ENCODE measurements around the gene MAT2B.
A peak's percentile ranks its signal among the peaks of the same experiment; 100 is the strongest.

MAT2B gene

GRCh38 chr5:163478982-163479271, 26.5 kb upstream of the MAT2B start:
- peaks cover 8 to 98% of the 10 kb centered on the region in 2 donors for H3K36me3 ChIP-seq (replicated peaks in 1 of 2; ENCODE audit: control insufficient read depth in 2 of 2, insufficient read depth in 2 of 2, low read length in 2 of 2)
- H3K4me2 ChIP-seq (ENCODE audit: insufficient read depth, low read length, poor library complexity, severe bottlenecking): no peak overlapping the region
- H3K27me3 ChIP-seq (ENCODE audit: control insufficient read depth in 3 of 3, insufficient read depth in 3 of 3, low read depth in 1 of 3, low read length in 3 of 3): no peaks in the 10 kb centered on the region
- no peak overlapping the region for H3K14ac ChIP-seq (ENCODE audit: low read length)
- no peak overlapping the region for H3K9ac ChIP-seq (ENCODE audit: low read depth, low read length, poor library complexity)
- H4K91ac ChIP-seq (ENCODE audit: low read depth, low read length, poor library complexity): no peak overlapping the region
- H3K9me3 ChIP-seq (replicated peaks in 1 of 2; ENCODE audit: control insufficient read depth in 2 of 2, insufficient read depth in 1 of 2, low read depth in 1 of 2, low read length in 2 of 2): no peaks in the 10 kb centered on the region
- no peak overlapping the region for H2AK5ac ChIP-seq (ENCODE audit: low read depth, low read length)
- no peak overlapping the region for H3K18ac ChIP-seq (ENCODE audit: low read length)
- H2AFZ ChIP-seq (ENCODE audit: low read length): no peak overlapping the region
- no peak overlapping the region for H2BK120ac ChIP-seq (ENCODE audit: low read depth, low read length)
- no peak overlapping the region for H4K8ac ChIP-seq (ENCODE audit: low read depth, low read length)
- H3K27ac ChIP-seq (replicated peaks; ENCODE audit: low read length): no peak overlapping the region
- DNase-seq (ENCODE audit: low spot score): no peak
- H3K23ac ChIP-seq (ENCODE audit: low read depth, low read length, poor library complexity): no peak overlapping the region
- no CpG with 5 or more reads among the region's 1 CpG for WGBS, 2 donors (ENCODE audit: extremely low coverage in 2 of 2, insufficient read length in 2 of 2, insufficient replicate concordance in 1 of 2)
- no peak overlapping the region for H3K4ac ChIP-seq (ENCODE audit: low read length)
- no peak overlapping the region for H2BK12ac ChIP-seq (ENCODE audit: low read length)
- H2BK5ac ChIP-seq (ENCODE audit: low read length): no peak overlapping the region
- H3K79me1 ChIP-seq (ENCODE audit: low read depth, low read length): no peaks in the 10 kb centered on the region
- no peak overlapping the region for H2BK15ac ChIP-seq (ENCODE audit: low read length)
- no peak overlapping the region for H3K4me3 ChIP-seq (ENCODE audit: low read length in 2 of 2)
- no peaks in the 10 kb centered on the region for H3K4me1 ChIP-seq (ENCODE audit: control insufficient read depth in 2 of 2, insufficient read depth in 1 of 2, low read depth in 1 of 2, low read length in 2 of 2)

GRCh38 chr5:163489055-163489744, 16.2 kb upstream of the MAT2B start:
- DNase-seq (ENCODE audit: low spot score): no peak
- WGBS, 2 donors (ENCODE audit: extremely low coverage in 2 of 2, insufficient read length in 2 of 2, insufficient replicate concordance in 1 of 2): no CpG with 5 or more reads among the region's 6 CpGs
- Histone ChIP-seq H3K4ac (ENCODE audit: low read length) (no peak overlapping the region), H3K23ac (ENCODE audit: low read depth, low read length, poor library complexity) (no peak overlapping the region), H3K4me2 (ENCODE audit: insufficient read depth, low read length, poor library complexity, severe bottlenecking) (no peak overlapping the region), H2BK120ac (ENCODE audit: low read depth, low read length) (no peak overlapping the region), H2BK12ac (ENCODE audit: low read length) (no peak overlapping the region), H3K36me3 (replicated peaks in 1 of 2; ENCODE audit: control insufficient read depth in 2 of 2, insufficient read depth in 2 of 2, low read length in 2 of 2) (peaks cover 9 to 92% of the 10 kb centered on the region in 2 donors), H3K79me1 (ENCODE audit: low read depth, low read length) (no peaks in the 10 kb centered on the region), H3K4me3 (ENCODE audit: low read length in 2 of 2) (no peak overlapping the region), H2BK5ac (ENCODE audit: low read length) (no peak overlapping the region), H3K27ac (replicated peaks; ENCODE audit: low read length) (no peak overlapping the region), H3K9me3 (replicated peaks in 1 of 2; ENCODE audit: control insufficient read depth in 2 of 2, insufficient read depth in 1 of 2, low read depth in 1 of 2, low read length in 2 of 2) (peaks cover 0 to 25% of the 10 kb centered on the region in 2 donors), H4K8ac (ENCODE audit: low read depth, low read length) (no peak overlapping the region), H3K18ac (ENCODE audit: low read length) (no peak overlapping the region), H3K27me3 (ENCODE audit: control insufficient read depth in 3 of 3, insufficient read depth in 3 of 3, low read depth in 1 of 3, low read length in 3 of 3) (no peaks in the 10 kb centered on the region), H3K4me1 (ENCODE audit: control insufficient read depth in 2 of 2, insufficient read depth in 1 of 2, low read depth in 1 of 2, low read length in 2 of 2) (no peaks in the 10 kb centered on the region), H2AK5ac (ENCODE audit: low read depth, low read length) (no peak overlapping the region), H2AFZ (ENCODE audit: low read length) (no peak overlapping the region), H4K91ac (ENCODE audit: low read depth, low read length, poor library complexity) (no peak overlapping the region), H2BK15ac (ENCODE audit: low read length) (no peak overlapping the region), H3K9ac (ENCODE audit: low read depth, low read length, poor library complexity) (peak overlapping the region; percentile 18), H3K14ac (ENCODE audit: low read length) (no peak overlapping the region)

- no peak overlapping the region for H3K4ac ChIP-seq (ENCODE audit: low read length)
- peaks cover 0 to 24% of the 10 kb centered on the region in 2 donors for H3K9me3 ChIP-seq (replicated peaks in 1 of 2; ENCODE audit: control insufficient read depth in 2 of 2, insufficient read depth in 1 of 2, low read depth in 1 of 2, low read length in 2 of 2)
- H3K18ac ChIP-seq (ENCODE audit: low read length): no peak overlapping the region
- no peak overlapping the region for H3K14ac ChIP-seq (ENCODE audit: low read length)
- H2AFZ ChIP-seq (ENCODE audit: low read length): no peak overlapping the region
- DNase-seq (ENCODE audit: low spot score): no peak
- no peak overlapping the region for H2BK5ac ChIP-seq (ENCODE audit: low read length)
- peaks cover 9 to 87% of the 10 kb centered on the region in 2 donors for H3K36me3 ChIP-seq (replicated peaks in 1 of 2; ENCODE audit: control insufficient read depth in 2 of 2, insufficient read depth in 2 of 2, low read length in 2 of 2)
- H3K4me1 ChIP-seq (ENCODE audit: control insufficient read depth in 2 of 2, insufficient read depth in 1 of 2, low read depth in 1 of 2, low read length in 2 of 2): no peaks in the 10 kb centered on the region
- H2AK5ac ChIP-seq (ENCODE audit: low read depth, low read length): no peak overlapping the region
- H3K27me3 ChIP-seq (ENCODE audit: control insufficient read depth in 3 of 3, insufficient read depth in 3 of 3, low read depth in 1 of 3, low read length in 3 of 3): no peaks in the 10 kb centered on the region
- no peak overlapping the region for H4K8ac ChIP-seq (ENCODE audit: low read depth, low read length)
- no peak overlapping the region for H4K91ac ChIP-seq (ENCODE audit: low read depth, low read length, poor library complexity)
- H3K4me2 ChIP-seq (ENCODE audit: insufficient read depth, low read length, poor library complexity, severe bottlenecking): no peak overlapping the region
- no peaks in the 10 kb centered on the region for H3K79me1 ChIP-seq (ENCODE audit: low read depth, low read length)
- no peak overlapping the region for H3K4me3 ChIP-seq (ENCODE audit: low read length in 2 of 2)
- no peak overlapping the region for H3K27ac ChIP-seq (replicated peaks; ENCODE audit: low read length)
- no peak overlapping the region for H3K23ac ChIP-seq (ENCODE audit: low read depth, low read length, poor library complexity)
- H2BK12ac ChIP-seq (ENCODE audit: low read length): no peak overlapping the region
- no peak overlapping the region for H2BK15ac ChIP-seq (ENCODE audit: low read length)
- H2BK120ac ChIP-seq (ENCODE audit: low read depth, low read length): no peak overlapping the region
- peak overlapping the region; percentile 18 for H3K9ac ChIP-seq (ENCODE audit: low read depth, low read length, poor library complexity)
- WGBS, 2 donors (ENCODE audit: extremely low coverage in 2 of 2, insufficient read length in 2 of 2, insufficient replicate concordance in 1 of 2): no CpG with 5 or more reads among the region's 3 CpGs
These were observed 15.7 kb upstream of the MAT2B start for GRCh38 chr5:163489745-163490075.

- Histone ChIP-seq H3K9ac (ENCODE audit: low read depth, low read length, poor library complexity) (no peak overlapping the region), H3K14ac (ENCODE audit: low read length) (no peak overlapping the region), H2BK12ac (ENCODE audit: low read length) (no peak overlapping the region), H3K9me3 (replicated peaks in 1 of 2; ENCODE audit: control insufficient read depth in 2 of 2, insufficient read depth in 1 of 2, low read depth in 1 of 2, low read length in 2 of 2) (no peaks in the 10 kb centered on the region), H3K18ac (ENCODE audit: low read length) (no peak overlapping the region), H3K4me2 (ENCODE audit: insufficient read depth, low read length, poor library complexity, severe bottlenecking) (no peak overlapping the region), H3K4me1 (ENCODE audit: control insufficient read depth in 2 of 2, insufficient read depth in 1 of 2, low read depth in 1 of 2, low read length in 2 of 2) (no peaks in the 10 kb centered on the region), H2AK5ac (ENCODE audit: low read depth, low read length) (no peak overlapping the region), H4K91ac (ENCODE audit: low read depth, low read length, poor library complexity) (no peak overlapping the region), H2BK15ac (ENCODE audit: low read length) (no peak overlapping the region), H2BK5ac (ENCODE audit: low read length) (no peak overlapping the region), H4K8ac (ENCODE audit: low read depth, low read length) (no peak overlapping the region), H3K4me3 (ENCODE audit: low read length in 2 of 2) (no peak overlapping the region), H3K36me3 (replicated peaks in 1 of 2; ENCODE audit: control insufficient read depth in 2 of 2, insufficient read depth in 2 of 2, low read length in 2 of 2) (peaks cover 5 to 22% of the 10 kb centered on the region in 2 donors), H3K79me1 (ENCODE audit: low read depth, low read length) (no peaks in the 10 kb centered on the region), H3K23ac (ENCODE audit: low read depth, low read length, poor library complexity) (no peak overlapping the region), H2AFZ (ENCODE audit: low read length) (no peak overlapping the region), H3K4ac (ENCODE audit: low read length) (no peak overlapping the region), H3K27me3 (ENCODE audit: control insufficient read depth in 3 of 3, insufficient read depth in 3 of 3, low read depth in 1 of 3, low read length in 3 of 3) (no peaks in the 10 kb centered on the region), H2BK120ac (ENCODE audit: low read depth, low read length) (no peak overlapping the region), H3K27ac (replicated peaks; ENCODE audit: low read length) (no peak overlapping the region)
- WGBS, 2 donors (ENCODE audit: extremely low coverage in 2 of 2, insufficient read length in 2 of 2, insufficient replicate concordance in 1 of 2): no CpG with 5 or more reads among the region's 1 CpG
- no peak for DNase-seq (ENCODE audit: low spot score)
These were observed 9.1 kb upstream of the MAT2B start for GRCh38 chr5:163496286-163496685.
